Activated CD8-positive, alpha-beta T cell treated with anti-CD3 and anti-CD28 coated beads for 36 hours (primary cell): ENCODE data around the gene HSBP1L1. TPM values are rescaled to one million over a fixed set of nuclear protein-coding genes. Genes with fewer than 3 reads are reported as not detected.
"Not testable (repeated sequence)": the region's sequence is repeated elsewhere in the genome, so short reads cannot be mapped to it uniquely, and the experiment has no call there.

Source experiments
- ATAC-seq: fragments of 200-7000 bp; cut with Tn5 transposase; one replicate; pipeline ENCODE4 v1.10.0; 2021; ENCODE audit warnings: mild to moderate bottlenecking, moderate library complexity
- CTCF ChIA-PET: fragments of 350-600 bp; sonication (Branson Sonifier 250); formaldehyde crosslinking; loops from one replicate; lab custom pipeline; 2021; ENCODE audit warnings: antibody characterized with exemption; lab: Charles Lee
- POLR2A ChIA-PET: fragments of 350-600 bp; sonication (Branson Sonifier 250); formaldehyde crosslinking; loops from one replicate; lab custom pipeline; 2021; ENCODE audit warnings: antibody characterized with exemption; lab: Charles Lee
- DNase-seq: peaks from one replicate; pipeline ENCODE4 v3.0.0-alpha.2; 2020
- H3K27ac Mint-ChIP-seq: one replicate; pipeline ENCODE4 v1.8.0; 2021; ENCODE audit warnings: mild to moderate bottlenecking, mixed read lengths
- H3K27me3 Mint-ChIP-seq: one replicate; pipeline ENCODE4 v1.8.0; 2021; ENCODE audit warnings: mixed read lengths
- H3K36me3 Mint-ChIP-seq: one replicate; pipeline ENCODE4 v1.8.0; 2021; ENCODE audit warnings: low read depth, mixed read lengths
- H3K4me1 Mint-ChIP-seq: one replicate; pipeline ENCODE4 v1.8.0; 2021; ENCODE audit warnings: low read depth, mixed read lengths
- H3K4me3 Mint-ChIP-seq: one replicate; pipeline ENCODE4 v1.8.0; 2021; ENCODE audit warnings: mild to moderate bottlenecking, moderate library complexity, mixed read lengths
- H3K9me3 Mint-ChIP-seq: one replicate; pipeline ENCODE4 v1.8.0; 2021; ENCODE audit warnings: mixed read lengths
- CTCF ChIP-seq: fragments of 200-600 bp; IDR thresholded peaks from one replicate; pipeline ENCODE4 v1.8.0; 2022; ENCODE audit warnings: antibody characterized with exemption, mild to moderate bottlenecking
- intact Hi-C: fragments of 100-400 bp; cut with micrococcal nuclease; formaldehyde crosslinking; loops from one replicate; pipeline ENCODE4 v1.10.0; 2022
- total RNA-seq, 2 experiments: library from RNA; stranded (reverse); gene quantifications; one replicate each; pipeline ENCODE4 v1.2.3, GENCODE V29; 2021

The HSBP1L1 gene
- total RNA-seq, 2 experiments from 2014 or later, result 5.1 TPM

DNA sequence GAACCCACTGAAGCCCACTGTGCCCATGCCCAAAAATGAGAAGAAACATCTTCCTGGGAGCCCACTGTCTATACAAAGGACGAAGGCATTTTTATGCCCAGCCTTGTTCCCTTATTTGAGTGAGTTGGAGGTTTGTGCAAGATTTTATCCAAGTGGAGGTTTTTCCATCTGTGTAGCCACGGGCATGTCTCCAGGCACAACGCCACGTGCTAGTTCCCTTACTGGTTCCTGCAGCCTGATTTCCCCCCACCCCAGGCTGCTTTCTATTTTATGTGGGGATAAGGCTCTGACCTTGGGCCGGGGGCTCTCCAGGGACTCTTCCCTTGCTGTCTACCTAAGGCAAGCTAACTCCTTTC, 46.1 kb downstream of the HSBP1L1 start:
- DNase-seq, result no peak
- Mint-ChIP-seq H3K9me3 (peaks cover 17% of the 10 kb centered on the region), H3K27me3 (no peaks in the 10 kb centered on the region), H3K4me1 (no peaks in the 10 kb centered on the region), H3K27ac (no peak overlapping the region), H3K4me3 (no peak overlapping the region), H3K36me3 (peaks cover 24% of the 10 kb centered on the region)
- TF ChIP-seq CTCF, result no peak
- CTCF ChIA-PET, result no interaction called here
- intact Hi-C loops, result no loop called here
- no peak for ATAC-seq
- POLR2A ChIA-PET, result no interaction called here

GRCh38 chr18:80011496-80012137, 47.2 kb downstream of the HSBP1L1 start:
- H3K27ac Mint-ChIP-seq, H3K27me3 Mint-ChIP-seq, DNase-seq, H3K4me1 Mint-ChIP-seq, intact Hi-C loops, ATAC-seq, CTCF ChIA-PET, H3K4me3 Mint-ChIP-seq: not testable (repeated sequence)
- POLR2A ChIA-PET, result interaction anchor here (0.7 kb wide), 1 partner anchor 147 kb away, joined by 3 read pairs; no protein-coding TSS in a partner anchor
- H3K36me3 Mint-ChIP-seq, result peaks cover 24% of the 10 kb centered on the region
- peaks cover 17% of the 10 kb centered on the region for H3K9me3 Mint-ChIP-seq

DNA sequence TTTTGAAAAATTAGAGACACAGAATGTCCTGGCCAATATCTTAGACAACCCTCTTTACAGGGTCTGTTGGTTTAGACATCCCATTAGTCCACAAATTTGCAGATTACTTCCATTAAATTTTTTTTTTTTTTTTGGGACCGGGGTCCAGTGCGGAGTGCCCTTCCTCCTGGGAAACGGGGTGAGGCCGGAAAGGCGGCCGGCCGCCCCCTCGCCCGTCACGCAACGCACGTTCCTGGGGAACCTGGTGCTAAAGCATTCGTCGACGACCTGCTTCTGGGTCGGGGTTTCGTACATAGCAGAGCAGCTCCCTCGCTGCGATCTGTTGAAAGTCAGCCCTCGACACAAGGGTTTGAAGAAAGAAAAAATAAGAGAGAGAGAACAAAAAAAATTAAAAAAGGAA, 48.3 kb downstream of the HSBP1L1 start:
- intact Hi-C loops, result no loop called here
- ChIA-PET POLR2A (no interaction called here), CTCF (no interaction called here)
- Mint-ChIP-seq H3K9me3 (peaks cover 15% of the 10 kb centered on the region), H3K4me3 (no peak overlapping the region), H3K36me3 (peaks cover 24% of the 10 kb centered on the region), H3K27ac (no peak overlapping the region), H3K4me1 (no peaks in the 10 kb centered on the region), H3K27me3 (no peaks in the 10 kb centered on the region)
- no peak for ATAC-seq
- no peak for DNase-seq
- no peak for TF ChIP-seq CTCF

Other genes with a start within 250 kb of the HSBP1L1 start
- gene KCNG2, start 166.7 kb upstream of the HSBP1L1 start, total RNA-seq, result not detected
- 10 to 100 TPM; 28.2 to 29.7 TPM for gene SLC66A2, start 13.0 kb upstream of the HSBP1L1 start, total RNA-seq
- gene TXNL4A, start 23.9 kb downstream of the HSBP1L1 start, total RNA-seq, result 100 to 1,000 TPM; 172 to 189 TPM
- gene RBFA, start 69.8 kb downstream of the HSBP1L1 start, total RNA-seq, result 10 to 100 TPM; 41.7 to 45.5 TPM
- 10 to 100 TPM; 22.1 to 22.5 TPM for gene ADNP2, start 144.6 kb downstream of the HSBP1L1 start, total RNA-seq